Prostate gland (tissue), 2 donors: ENCODE results near the gene THRB.

Experiments used
- CTCF ChIP-seq, 4 experiments: fragments of 200-600 bp in 2 of 4; fragments of 450-650 bp in 2 of 4; sonication (generic) in 2 of 4; IDR thresholded peaks; 1 replicate in 3 of 4; 2 replicates in 1 of 4; pipeline ENCODE4 v1.5.1; 2016 to 2019; ENCODE audit warnings: antibody characterized with exemption in 4 of 4, mild to moderate bottlenecking in 2 of 4, moderate library complexity in 2 of 4
- POLR2AphosphoS5 ChIP-seq: sonication (generic); formaldehyde crosslinking; IDR thresholded peaks from one replicate; pipeline ENCODE4 v1.6.1; 2017; ENCODE audit warnings: antibody characterized with exemption

DNA sequence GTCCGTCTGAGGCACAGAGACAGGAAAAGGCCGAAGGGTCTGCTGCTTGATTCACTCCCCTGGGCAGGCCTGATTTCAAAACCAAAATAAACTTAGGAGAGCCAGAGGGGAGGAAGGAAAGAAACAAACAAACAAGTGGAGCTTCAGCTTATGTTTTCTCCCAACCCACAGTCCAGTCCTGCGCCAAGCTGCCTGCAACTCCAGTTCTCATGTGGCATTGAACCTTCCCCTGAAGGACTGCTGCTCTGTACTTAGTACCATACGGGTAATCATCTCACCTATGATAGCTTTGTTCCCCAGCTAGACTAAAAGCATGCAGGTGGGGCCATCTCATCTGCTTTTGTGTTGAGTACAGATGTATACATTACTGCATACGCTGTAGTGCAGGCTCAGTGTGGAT lies 236.4 kb downstream of the THRB start:
- TF ChIP-seq CTCF (IDR thresholded peaks at IDR 0.05) = no peak
- TF ChIP-seq POLR2AphosphoS5 = no peak
